Measurements from ENCODE around the gene DSN1. TPM values are rescaled to one million over a fixed set of nuclear protein-coding genes. Genes with fewer than 3 reads are reported as not detected.

DSN1 gene
- total and polyA plus RNA-seq, 2 of the 8 experiments (the other 6 are each of a cell fraction or from before 2014, with no cell fraction given), result 12.0 to 26.2 TPM

DNA sequence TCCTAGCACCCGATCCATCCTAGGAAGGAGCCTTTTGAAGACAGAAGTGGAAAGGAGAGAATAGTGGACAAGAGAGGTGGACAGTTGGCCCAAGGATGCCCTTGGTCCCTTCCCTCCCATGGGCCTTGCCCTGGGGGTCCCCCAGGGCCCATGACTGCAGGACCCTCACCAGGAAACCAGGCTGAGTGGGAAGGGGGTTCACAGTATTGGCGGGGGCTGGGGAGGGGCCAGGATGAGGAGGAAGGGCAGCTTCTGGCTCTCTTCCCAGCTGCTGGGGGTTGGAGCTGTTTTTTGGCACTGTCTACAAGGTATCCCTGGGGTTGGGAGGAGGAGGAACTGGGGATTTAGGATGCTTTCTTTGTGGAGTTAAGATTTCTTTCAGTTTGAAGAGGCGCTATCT is 4.0 kb upstream of the DSN1 start (continued):
- TF ChIP-seq, protein P1, sequence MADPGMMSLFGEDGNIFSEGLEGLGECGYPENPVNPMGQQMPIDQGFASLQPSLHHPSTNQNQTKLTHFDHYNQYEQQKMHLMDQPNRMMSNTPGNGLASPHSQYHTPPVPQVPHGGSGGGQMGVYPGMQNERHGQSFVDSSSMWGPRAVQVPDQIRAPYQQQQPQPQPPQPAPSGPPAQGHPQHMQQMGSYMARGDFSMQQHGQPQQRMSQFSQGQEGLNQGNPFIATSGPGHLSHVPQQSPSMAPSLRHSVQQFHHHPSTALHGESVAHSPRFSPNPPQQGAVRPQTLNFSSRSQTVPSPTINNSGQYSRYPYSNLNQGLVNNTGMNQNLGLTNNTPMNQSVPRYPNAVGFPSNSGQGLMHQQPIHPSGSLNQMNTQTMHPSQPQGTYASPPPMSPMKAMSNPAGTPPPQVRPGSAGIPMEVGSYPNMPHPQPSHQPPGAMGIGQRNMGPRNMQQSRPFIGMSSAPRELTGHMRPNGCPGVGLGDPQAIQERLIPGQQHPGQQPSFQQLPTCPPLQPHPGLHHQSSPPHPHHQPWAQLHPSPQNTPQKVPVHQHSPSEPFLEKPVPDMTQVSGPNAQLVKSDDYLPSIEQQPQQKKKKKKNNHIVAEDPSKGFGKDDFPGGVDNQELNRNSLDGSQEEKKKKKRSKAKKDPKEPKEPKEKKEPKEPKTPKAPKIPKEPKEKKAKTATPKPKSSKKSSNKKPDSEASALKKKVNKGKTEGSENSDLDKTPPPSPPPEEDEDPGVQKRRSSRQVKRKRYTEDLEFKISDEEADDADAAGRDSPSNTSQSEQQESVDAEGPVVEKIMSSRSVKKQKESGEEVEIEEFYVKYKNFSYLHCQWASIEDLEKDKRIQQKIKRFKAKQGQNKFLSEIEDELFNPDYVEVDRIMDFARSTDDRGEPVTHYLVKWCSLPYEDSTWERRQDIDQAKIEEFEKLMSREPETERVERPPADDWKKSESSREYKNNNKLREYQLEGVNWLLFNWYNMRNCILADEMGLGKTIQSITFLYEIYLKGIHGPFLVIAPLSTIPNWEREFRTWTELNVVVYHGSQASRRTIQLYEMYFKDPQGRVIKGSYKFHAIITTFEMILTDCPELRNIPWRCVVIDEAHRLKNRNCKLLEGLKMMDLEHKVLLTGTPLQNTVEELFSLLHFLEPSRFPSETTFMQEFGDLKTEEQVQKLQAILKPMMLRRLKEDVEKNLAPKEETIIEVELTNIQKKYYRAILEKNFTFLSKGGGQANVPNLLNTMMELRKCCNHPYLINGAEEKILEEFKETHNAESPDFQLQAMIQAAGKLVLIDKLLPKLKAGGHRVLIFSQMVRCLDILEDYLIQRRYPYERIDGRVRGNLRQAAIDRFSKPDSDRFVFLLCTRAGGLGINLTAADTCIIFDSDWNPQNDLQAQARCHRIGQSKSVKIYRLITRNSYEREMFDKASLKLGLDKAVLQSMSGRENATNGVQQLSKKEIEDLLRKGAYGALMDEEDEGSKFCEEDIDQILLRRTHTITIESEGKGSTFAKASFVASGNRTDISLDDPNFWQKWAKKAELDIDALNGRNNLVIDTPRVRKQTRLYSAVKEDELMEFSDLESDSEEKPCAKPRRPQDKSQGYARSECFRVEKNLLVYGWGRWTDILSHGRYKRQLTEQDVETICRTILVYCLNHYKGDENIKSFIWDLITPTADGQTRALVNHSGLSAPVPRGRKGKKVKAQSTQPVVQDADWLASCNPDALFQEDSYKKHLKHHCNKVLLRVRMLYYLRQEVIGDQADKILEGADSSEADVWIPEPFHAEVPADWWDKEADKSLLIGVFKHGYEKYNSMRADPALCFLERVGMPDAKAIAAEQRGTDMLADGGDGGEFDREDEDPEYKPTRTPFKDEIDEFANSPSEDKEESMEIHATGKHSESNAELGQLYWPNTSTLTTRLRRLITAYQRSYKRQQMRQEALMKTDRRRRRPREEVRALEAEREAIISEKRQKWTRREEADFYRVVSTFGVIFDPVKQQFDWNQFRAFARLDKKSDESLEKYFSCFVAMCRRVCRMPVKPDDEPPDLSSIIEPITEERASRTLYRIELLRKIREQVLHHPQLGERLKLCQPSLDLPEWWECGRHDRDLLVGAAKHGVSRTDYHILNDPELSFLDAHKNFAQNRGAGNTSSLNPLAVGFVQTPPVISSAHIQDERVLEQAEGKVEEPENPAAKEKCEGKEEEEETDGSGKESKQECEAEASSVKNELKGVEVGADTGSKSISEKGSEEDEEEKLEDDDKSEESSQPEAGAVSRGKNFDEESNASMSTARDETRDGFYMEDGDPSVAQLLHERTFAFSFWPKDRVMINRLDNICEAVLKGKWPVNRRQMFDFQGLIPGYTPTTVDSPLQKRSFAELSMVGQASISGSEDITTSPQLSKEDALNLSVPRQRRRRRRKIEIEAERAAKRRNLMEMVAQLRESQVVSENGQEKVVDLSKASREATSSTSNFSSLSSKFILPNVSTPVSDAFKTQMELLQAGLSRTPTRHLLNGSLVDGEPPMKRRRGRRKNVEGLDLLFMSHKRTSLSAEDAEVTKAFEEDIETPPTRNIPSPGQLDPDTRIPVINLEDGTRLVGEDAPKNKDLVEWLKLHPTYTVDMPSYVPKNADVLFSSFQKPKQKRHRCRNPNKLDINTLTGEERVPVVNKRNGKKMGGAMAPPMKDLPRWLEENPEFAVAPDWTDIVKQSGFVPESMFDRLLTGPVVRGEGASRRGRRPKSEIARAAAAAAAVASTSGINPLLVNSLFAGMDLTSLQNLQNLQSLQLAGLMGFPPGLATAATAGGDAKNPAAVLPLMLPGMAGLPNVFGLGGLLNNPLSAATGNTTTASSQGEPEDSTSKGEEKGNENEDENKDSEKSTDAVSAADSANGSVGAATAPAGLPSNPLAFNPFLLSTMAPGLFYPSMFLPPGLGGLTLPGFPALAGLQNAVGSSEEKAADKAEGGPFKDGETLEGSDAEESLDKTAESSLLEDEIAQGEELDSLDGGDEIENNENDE (IDR thresholded peaks at IDR 0.05; ENCODE audit: insufficient replicate concordance, low read length), result no peak
- no peak for TF ChIP-seq EZH2 (IDR thresholded peaks at IDR 0.05; ENCODE audit: low read depth, low read length, severe bottlenecking)
- TF ChIP-seq KDM1A (IDR thresholded peaks at IDR 0.05; ENCODE audit: borderline replicate concordance, low read length), result no peak

All from H1 (cell line).